Left ventricle myocardium inferior (tissue), 1 donor: ENCODE results near the gene CCDC116. TPM values are rescaled to one million over a fixed set of nuclear protein-coding genes. Genes with fewer than 3 reads are reported as not detected.
A peak's percentile ranks its signal among the peaks of the same experiment; 100 is the strongest.

Experiments used
- DNase-seq: peaks from one replicate; pipeline ENCODE4 v3.0.0-alpha.2; 2020
- H3K27ac ChIP-seq: fragments of 200-600 bp; replicated peaks from 2 replicates; pipeline ENCODE4 v1.8.0; 2021
- H3K27me3 ChIP-seq: fragments of 200-600 bp; 2 replicates; pipeline ENCODE4 v1.8.0; 2021; ENCODE audit warnings: low read depth
- H3K36me3 ChIP-seq: fragments of 200-600 bp; 2 replicates; pipeline ENCODE4 v1.8.0; 2021
- H3K4me1 ChIP-seq: fragments of 200-600 bp; 2 replicates; pipeline ENCODE4 v1.8.0; 2021
- H3K4me3 ChIP-seq: fragments of 200-600 bp; 2 replicates; pipeline ENCODE4 v1.8.0; 2021; ENCODE audit warnings: mild to moderate bottlenecking, moderate library complexity
- H3K9me3 ChIP-seq: fragments of 200-600 bp; replicated peaks from 2 replicates; pipeline ENCODE4 v1.8.0; 2021
- intact Hi-C: fragments of 100-400 bp; cut with micrococcal nuclease; formaldehyde crosslinking; loops from one replicate; pipeline ENCODE4 v1.11.0; 2022
- total RNA-seq: library from RNA; stranded (reverse); fragmentation: NEBNext Ultra II Directional; extraction: Animal tissue kit (Norgen Biotek cat#: 25700); gene quantifications from one replicate; pipeline ENCODE4 v1.2.1, GENCODE V29; 2021
- TF ChIP-seq, protein P1 (sequence below): fragments of 200-600 bp; IDR thresholded peaks from 2 replicates; pipeline ENCODE4 v1.8.0; 2021; ENCODE audit warnings: antibody characterized with exemption, mild to moderate bottlenecking, borderline replicate concordance
- donor health status: DM: no; HTN: yes; CAD: no; lungs with severe emphysema.

Gene CCDC116
- total RNA-seq, 1 donor from 2014 or later = 0.11 TPM

DNA sequence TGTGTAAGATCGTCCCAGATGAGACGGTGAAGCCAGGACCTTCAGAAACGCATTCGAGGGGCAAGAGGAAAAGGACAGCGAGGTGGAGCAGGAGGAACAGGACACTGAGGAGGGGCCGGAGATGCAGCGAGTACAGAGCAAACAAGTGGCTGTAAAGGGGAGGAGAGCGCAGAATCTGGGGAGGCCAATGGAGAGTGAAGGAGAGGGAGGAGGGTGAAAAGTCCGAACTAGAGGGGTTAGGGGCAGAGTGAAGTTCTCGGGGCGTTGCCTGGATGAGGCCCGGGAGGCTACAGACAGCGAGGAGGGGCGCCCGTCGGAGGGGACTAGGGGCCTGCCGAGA lies 24.4 kb downstream of the CCDC116 start:
- TF ChIP-seq, protein P1, sequence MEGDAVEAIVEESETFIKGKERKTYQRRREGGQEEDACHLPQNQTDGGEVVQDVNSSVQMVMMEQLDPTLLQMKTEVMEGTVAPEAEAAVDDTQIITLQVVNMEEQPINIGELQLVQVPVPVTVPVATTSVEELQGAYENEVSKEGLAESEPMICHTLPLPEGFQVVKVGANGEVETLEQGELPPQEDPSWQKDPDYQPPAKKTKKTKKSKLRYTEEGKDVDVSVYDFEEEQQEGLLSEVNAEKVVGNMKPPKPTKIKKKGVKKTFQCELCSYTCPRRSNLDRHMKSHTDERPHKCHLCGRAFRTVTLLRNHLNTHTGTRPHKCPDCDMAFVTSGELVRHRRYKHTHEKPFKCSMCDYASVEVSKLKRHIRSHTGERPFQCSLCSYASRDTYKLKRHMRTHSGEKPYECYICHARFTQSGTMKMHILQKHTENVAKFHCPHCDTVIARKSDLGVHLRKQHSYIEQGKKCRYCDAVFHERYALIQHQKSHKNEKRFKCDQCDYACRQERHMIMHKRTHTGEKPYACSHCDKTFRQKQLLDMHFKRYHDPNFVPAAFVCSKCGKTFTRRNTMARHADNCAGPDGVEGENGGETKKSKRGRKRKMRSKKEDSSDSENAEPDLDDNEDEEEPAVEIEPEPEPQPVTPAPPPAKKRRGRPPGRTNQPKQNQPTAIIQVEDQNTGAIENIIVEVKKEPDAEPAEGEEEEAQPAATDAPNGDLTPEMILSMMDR = no peak
- Histone ChIP-seq H3K4me1 (peaks cover 23% of the 10 kb centered on the region), H3K9me3 (no peaks in the 10 kb centered on the region), H3K4me3 (peak overlapping the region; percentile 71), H3K27ac (no peak overlapping the region), H3K36me3 (no peaks in the 10 kb centered on the region), H3K27me3 (peaks cover 15% of the 10 kb centered on the region)
- intact Hi-C loops = no loop called here
- DNase-seq = no peak

- H3K4me3 ChIP-seq = peak overlapping the region; percentile 71
- peaks cover 15% of the 10 kb centered on the region for H3K27me3 ChIP-seq
- H3K4me1 ChIP-seq = peaks cover 18% of the 10 kb centered on the region
- no peak overlapping the region for H3K27ac ChIP-seq
- TF ChIP-seq, protein P1 = peak; percentile 48
- DNase-seq = peak; percentile 75
- H3K9me3 ChIP-seq = no peaks in the 10 kb centered on the region
- intact Hi-C loops = no loop called here
- H3K36me3 ChIP-seq = no peaks in the 10 kb centered on the region
These were observed 24.9 kb downstream of the CCDC116 start for GRCh38 chr22:21657360-21658032.

DNA sequence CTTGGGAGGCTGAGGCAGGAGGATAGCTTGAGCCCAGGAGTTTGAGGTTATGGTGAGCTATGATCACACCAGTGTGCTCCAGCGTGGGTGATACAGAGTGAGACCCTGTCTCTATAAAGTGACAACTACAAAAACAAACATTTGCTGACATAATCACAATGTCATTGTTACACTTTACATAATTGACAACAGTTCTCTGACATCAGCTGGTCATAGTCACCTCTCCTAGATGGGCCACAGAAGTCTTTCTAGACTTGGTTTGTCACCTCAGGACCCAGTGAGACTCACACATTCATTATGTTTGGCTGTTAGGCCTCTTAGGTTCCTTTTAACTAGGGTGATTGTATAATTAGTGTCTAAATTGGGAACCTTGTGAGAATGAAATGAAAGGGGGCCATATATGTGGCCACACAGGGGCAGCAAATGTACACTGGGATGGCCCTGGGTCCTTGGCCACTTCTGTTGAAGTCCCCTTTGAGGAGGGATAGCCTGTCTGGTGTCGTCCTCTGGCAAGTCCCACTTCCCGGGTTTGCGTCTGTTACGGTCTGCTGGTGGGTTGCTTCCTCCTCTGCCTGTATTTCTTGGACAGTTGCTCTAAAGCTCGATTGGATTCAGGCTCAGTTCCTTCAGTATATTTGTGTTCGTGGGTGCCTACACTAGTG lies 27.4 kb downstream of the CCDC116 start:
- no peak overlapping the region for H3K27ac ChIP-seq
- intact Hi-C loops = no loop called here
- no peaks in the 10 kb centered on the region for H3K9me3 ChIP-seq
- TF ChIP-seq, protein P1 = no peak
- DNase-seq = no peak
- peaks cover 13% of the 10 kb centered on the region for H3K4me1 ChIP-seq
- H3K36me3 ChIP-seq = no peaks in the 10 kb centered on the region
- H3K4me3 ChIP-seq = no peak overlapping the region
- H3K27me3 ChIP-seq = peaks cover 15% of the 10 kb centered on the region

DNA sequence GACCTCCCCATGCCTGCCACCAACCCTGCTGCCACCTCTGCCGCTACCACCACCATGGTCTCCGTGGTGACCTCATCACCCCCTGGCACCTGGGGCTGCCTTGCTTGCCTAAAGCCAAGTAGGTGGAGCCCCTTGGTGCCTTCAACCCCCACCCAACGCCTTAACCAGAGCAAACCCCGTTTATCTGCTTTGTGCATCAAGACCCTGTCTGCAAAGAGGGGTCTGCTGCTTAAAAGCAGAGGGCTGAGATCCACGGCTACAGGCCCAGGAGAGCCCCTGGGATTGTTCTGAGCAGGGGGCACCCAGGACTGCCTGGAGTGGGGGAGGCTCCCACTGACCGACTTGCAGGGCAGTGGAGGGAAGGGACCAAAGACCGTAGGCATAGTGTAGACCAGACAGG lies 28.3 kb downstream of the CCDC116 start:
- no peaks in the 10 kb centered on the region for H3K9me3 ChIP-seq
- no peak for DNase-seq
- TF ChIP-seq, protein P1 = no peak
- intact Hi-C loops = no loop called here
- H3K4me3 ChIP-seq = no peak overlapping the region
- H3K36me3 ChIP-seq = no peaks in the 10 kb centered on the region
- peaks cover 22% of the 10 kb centered on the region for H3K4me1 ChIP-seq
- peaks cover 15% of the 10 kb centered on the region for H3K27me3 ChIP-seq
- no peak overlapping the region for H3K27ac ChIP-seq

DNA sequence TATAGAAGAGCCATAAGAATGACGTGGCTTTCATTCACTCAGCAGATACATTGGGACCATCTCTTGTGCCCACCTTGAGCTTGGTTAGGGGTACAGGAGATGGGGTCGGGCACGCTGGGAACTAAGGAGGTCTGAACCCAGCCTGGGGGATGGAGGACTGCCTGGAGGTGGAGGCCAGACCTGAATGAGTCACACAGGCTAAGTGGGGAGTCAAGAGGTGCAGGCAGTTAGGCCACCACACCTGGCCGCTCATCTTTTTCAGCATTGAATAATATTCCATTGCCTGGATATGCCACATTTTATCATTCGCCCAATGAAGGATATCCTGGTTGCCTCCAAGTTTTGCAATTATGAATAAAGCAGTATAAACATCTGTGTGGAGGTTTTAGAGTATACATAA lies 29.4 kb downstream of the CCDC116 start:
- Histone ChIP-seq H3K9me3 (no peaks in the 10 kb centered on the region), H3K4me1 (peaks cover 32% of the 10 kb centered on the region), H3K27me3 (peaks cover 15% of the 10 kb centered on the region), H3K36me3 (no peaks in the 10 kb centered on the region), H3K27ac (no peak overlapping the region), H3K4me3 (no peak overlapping the region)
- no peak for DNase-seq
- TF ChIP-seq, protein P1 = no peak
- intact Hi-C loops = no loop called here
